PFSK-1 (cell line): ENCODE measurements around the gene FMO5.

ENCODE experiments used
- FOXP2 ChIP-seq: optimal IDR thresholded peaks from 2 replicates; pipeline ENCODE3; 2011; ENCODE audit warnings: borderline replicate concordance, control low read depth, inconsistent platforms; ENCODE audit not compliant: insufficient read depth; ENCODE audit errors: extremely low read length, extremely low read depth
- POLR2AphosphoS5 ChIP-seq: IDR thresholded peaks from 2 replicates; pipeline ENCODE4 v1.6.1; 2012; ENCODE audit warnings: low read depth, mild to moderate bottlenecking, control low read depth, low read length, moderate library complexity
- SIN3A ChIP-seq: IDR thresholded peaks from 2 replicates; pipeline ENCODE4 v1.6.1; 2012; ENCODE audit warnings: mild to moderate bottlenecking, low read length, moderate library complexity, borderline replicate concordance; ENCODE audit not compliant: insufficient read depth
- TAF1 ChIP-seq: IDR thresholded peaks from 2 replicates; pipeline ENCODE4 v1.6.1; 2012; ENCODE audit warnings: low read length, control low read depth, borderline replicate concordance; ENCODE audit not compliant: insufficient read depth
- TF ChIP-seq, protein P1 (sequence below), 2 experiments: IDR thresholded peaks; 2 replicates each; pipeline versions ENCODE4 v1.6.1 to v1.8.0; 2011 to 2012; ENCODE audit warnings: low read depth in 2 of 2, low read length in 2 of 2, control low read depth in 1 of 2, inconsistent platforms in 1 of 2, mild to moderate bottlenecking in 1 of 2, moderate library complexity in 1 of 2; ENCODE audit not compliant: insufficient read depth in 1 of 2

The FMO5 gene

DNA sequence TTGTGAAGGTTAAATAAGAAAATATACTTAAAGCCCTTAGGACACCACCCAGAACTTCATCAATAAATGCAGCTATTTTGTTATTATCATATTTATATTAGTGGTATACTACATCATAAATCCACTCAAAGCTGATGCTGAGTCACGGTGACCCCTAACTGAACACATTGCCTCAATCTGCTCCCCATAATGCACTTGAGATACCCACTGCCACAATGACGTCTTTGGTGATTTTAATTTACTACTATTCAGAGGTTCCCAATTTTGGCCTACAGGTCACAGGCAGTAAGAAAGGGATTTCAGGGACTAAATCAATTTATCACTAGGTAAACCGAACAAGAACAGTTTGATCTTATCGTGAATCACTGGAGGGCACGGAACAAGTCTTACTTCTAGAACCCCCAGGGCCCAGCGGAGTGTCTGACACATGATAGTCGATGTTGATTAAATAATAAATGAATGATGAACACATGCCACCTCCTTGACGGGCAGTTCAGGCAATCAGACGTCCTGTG lies 16.9 kb upstream of the FMO5 start:
- TF ChIP-seq SIN3A = no peak
- TF ChIP-seq, protein P1, sequence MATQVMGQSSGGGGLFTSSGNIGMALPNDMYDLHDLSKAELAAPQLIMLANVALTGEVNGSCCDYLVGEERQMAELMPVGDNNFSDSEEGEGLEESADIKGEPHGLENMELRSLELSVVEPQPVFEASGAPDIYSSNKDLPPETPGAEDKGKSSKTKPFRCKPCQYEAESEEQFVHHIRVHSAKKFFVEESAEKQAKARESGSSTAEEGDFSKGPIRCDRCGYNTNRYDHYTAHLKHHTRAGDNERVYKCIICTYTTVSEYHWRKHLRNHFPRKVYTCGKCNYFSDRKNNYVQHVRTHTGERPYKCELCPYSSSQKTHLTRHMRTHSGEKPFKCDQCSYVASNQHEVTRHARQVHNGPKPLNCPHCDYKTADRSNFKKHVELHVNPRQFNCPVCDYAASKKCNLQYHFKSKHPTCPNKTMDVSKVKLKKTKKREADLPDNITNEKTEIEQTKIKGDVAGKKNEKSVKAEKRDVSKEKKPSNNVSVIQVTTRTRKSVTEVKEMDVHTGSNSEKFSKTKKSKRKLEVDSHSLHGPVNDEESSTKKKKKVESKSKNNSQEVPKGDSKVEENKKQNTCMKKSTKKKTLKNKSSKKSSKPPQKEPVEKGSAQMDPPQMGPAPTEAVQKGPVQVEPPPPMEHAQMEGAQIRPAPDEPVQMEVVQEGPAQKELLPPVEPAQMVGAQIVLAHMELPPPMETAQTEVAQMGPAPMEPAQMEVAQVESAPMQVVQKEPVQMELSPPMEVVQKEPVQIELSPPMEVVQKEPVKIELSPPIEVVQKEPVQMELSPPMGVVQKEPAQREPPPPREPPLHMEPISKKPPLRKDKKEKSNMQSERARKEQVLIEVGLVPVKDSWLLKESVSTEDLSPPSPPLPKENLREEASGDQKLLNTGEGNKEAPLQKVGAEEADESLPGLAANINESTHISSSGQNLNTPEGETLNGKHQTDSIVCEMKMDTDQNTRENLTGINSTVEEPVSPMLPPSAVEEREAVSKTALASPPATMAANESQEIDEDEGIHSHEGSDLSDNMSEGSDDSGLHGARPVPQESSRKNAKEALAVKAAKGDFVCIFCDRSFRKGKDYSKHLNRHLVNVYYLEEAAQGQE (IDR thresholded peaks at IDR 0.05; ENCODE audit: insufficient read depth in 1 of 2, low read depth in 2 of 2, low read length in 2 of 2) = no peak
- TF ChIP-seq FOXP2 = no peak
- TF ChIP-seq POLR2AphosphoS5 = no peak
- TF ChIP-seq TAF1 = no peak

DNA sequence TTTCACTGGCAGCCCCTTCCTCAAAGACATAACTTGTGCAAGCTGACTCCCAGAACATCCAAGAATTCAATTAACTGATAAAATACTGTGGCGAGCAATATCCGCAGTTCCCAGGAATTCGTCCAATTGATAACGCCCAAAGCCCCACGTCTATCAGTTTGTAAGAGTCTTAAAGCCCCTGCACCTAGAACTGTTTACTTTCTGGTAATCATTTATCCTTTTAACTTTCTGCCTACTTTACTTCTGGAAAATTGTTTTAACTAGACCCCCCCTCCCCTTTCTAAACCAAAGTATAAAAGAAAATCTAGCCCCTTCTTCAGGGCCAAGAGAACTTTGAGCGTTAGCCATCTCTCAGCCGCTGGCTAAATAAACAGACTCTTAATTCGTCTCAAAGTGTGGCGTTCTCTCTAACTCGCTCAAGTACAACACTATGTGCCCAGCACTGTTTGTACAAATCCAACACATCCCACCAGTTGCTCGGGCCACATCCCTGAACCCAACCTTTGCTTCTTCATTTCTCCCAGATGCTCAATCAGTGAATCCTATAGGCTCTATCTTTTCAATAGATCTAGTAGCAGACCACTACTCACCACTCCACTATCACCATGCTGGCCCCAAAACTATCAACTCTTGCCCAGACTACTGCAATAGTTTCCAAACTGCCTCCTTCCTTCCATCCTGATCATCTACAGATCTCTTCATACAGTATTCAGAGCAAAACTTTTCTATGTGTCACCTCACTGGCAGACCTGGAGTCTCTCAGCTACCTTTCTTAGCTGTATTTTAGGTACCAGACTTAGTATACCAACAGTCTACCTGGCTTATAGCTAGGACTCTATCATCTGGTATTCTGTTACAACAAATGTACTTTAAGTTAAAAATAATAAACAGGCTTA lies 14.0 kb upstream of the FMO5 start:
- no peak for TF ChIP-seq POLR2AphosphoS5
- no peak for TF ChIP-seq FOXP2
- no peak for TF ChIP-seq TAF1
- no peak for TF ChIP-seq SIN3A
- TF ChIP-seq, protein P1 (IDR thresholded peaks at IDR 0.05; ENCODE audit: insufficient read depth in 1 of 2, low read depth in 2 of 2, low read length in 2 of 2) = no peak

DNA sequence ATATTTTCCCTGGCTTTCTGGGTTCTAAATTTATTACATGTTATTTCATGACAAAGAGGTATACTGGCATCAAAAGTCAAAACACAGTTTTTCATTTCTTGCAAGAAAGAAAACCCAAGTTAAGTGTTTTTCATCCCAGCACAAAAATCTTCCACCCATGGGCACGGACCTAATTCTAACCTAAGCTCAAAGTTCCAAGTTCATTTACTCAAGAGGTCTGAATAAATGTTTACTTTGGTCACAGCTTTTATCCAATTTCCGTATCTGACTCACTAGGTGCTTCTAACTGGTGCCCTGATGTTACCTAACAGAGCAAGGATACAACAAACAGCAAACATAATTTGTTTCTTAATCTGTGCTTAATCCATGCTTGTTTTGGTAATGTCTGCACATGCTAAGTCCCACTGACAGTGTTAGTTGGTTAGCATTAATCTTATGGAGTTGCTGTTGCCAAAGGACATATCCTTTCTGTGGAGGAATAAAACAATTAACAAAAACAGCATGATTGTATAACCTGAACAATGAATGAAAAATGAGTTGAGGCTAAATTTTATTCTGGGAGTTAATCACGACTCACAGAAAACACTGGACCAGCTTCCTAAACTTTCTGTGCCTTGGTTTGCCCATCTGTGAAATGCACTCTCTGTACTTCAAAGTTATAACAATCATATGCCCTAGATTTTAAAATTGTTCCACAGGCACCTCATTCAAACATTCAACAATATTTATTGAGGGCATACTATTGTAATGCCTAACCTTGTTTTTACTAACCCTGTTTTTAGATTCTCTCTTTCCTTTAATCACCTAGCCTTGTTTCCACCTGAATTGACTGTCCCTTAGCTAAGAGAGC lies 13.1 kb upstream of the FMO5 start:
- no peak for TF ChIP-seq FOXP2
- TF ChIP-seq POLR2AphosphoS5 = no peak
- no peak for TF ChIP-seq TAF1
- TF ChIP-seq, protein P1 (IDR thresholded peaks at IDR 0.05; ENCODE audit: insufficient read depth in 1 of 2, low read depth in 2 of 2, low read length in 2 of 2) = no peak
- no peak for TF ChIP-seq SIN3A

DNA sequence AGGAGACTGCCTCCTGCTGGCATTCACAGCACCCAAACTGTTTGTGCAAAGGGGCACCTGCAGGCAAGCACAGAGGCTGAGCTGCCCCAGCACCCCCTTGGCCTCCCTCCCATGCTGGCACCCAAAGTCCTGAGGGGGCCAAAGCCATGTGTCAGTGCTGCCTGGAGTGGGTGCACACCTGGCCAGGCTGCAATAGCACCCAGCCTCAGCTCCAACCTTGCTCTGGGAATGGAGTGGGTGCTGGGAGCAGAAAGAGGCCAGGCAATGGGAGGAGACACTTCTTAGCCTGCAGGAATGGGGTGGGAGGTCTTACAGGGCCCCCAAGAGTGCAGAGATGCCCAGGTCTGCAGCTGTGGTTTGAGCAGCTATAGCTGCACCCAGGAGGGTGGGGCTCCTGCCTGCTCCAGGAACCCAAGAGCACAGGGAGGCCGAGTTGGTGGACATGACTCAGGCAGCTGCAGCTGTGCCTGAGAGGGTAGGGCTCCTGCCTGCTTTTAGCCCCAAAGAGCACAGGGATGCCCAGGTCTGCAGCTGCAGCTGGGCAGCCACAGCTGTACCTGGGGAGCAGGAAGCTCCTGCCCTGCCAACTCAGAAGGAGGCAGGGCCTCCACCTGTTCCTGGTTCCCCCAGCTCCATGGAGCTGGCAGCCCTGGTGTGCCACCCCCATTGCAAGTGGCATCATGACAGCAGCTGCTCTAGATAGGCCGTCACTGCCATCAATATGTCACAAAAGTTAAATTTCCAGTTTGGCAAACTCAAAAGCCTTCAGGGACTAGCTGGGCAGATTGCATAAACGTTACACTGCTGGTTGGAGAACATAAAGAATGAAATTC lies 12.0 kb upstream of the FMO5 start:
- TF ChIP-seq POLR2AphosphoS5 (no peak), FOXP2 (no peak), TAF1 (no peak)
- TF ChIP-seq, protein P1 (IDR thresholded peaks at IDR 0.05; ENCODE audit: insufficient read depth in 1 of 2, low read depth in 2 of 2, low read length in 2 of 2) = no peak
